Limb (tissue), 2 donors: Measurements from ENCODE around the gene TBC1D1.

Source experiments
- DNase-seq, 2 donors: peaks; one replicate each; pipeline ENCODE4 v3.0.0-alpha.2; 2016; ENCODE audit errors: extremely low spot score in 2 of 2

The TBC1D1 gene

DNA sequence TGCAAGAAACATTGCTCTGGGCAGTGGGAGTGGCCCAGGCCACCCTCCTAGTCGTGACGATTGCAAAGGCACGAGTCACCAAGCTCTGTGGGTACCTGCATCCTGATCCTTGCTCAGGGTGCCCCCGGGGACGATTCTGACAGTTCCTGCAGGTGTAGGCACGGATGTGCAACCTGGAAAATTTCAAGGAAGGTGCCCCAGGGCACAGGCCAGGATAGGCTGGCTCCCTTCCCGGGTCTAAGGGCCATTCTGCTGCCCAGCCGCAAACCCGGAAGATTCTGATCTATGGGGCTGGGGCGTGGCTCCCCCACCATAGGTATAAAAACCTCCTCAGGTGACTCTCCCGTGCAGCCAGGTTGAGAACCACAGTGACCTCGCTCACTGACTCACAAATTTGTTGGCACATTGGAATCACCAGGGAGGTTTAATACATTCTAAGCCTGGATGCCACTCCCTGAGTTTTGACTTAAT, 297.8 kb downstream of the TBC1D1 start:
- DNase-seq = no peak
